GM23248 (cell line): Measurements from ENCODE around the gene CMKLR1.

Experiments used
- EZH2 ChIP-seq: fragments of 200-600 bp; sonication (generic); IDR thresholded peaks from 2 replicates; pipeline ENCODE4 v1.6.1; 2018; ENCODE audit warnings: antibody characterized with exemption, mild to moderate bottlenecking; ENCODE audit not compliant: insufficient read depth, poor library complexity, severe bottlenecking
- EZH2phosphoT487 ChIP-seq: fragments of 200-600 bp; sonication (generic); IDR thresholded peaks from 2 replicates; pipeline ENCODE4 v1.6.1; 2018; ENCODE audit warnings: antibody characterized with exemption, moderate library complexity, mild to moderate bottlenecking, low read depth; ENCODE audit not compliant: insufficient read depth

DNA sequence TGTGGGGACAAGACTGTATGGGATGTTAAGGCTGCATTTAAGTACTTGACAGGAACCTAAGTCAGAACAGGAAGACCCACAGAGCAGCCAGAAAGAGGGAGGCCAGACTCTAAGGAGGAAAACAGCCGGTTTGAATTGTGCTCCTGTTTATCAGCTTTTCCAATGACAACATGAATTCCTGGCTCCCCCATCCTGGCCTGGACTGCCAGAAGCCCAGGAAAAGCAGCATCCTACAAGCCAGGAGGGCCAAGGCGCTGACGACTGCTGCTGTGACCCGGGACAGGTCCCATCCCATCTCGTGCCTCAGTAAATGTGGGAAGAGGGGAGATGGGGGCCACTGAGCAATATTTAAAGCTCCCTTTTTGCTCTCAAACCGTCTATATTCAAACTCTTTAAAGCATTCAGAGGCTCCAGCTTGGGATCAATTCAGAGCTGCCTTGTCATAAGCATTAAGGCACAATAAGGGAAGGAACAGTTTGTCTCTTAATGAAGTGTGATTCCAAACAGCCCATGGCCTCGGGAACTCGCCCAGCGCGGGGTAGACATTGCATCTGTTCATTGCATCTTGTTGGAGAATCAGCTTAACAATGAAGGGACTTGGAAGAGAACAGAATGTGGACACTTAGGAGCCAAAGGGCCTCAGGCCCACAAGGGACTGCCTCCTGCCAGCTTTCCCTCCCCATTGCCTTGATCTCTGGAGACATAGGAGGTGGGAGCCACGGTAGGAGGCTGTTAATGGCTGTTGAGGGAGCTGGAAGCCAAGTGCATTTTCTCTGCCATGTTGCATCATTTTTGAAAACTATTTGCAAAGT is 49.6 kb downstream of the CMKLR1 start:
- TF ChIP-seq EZH2, result no peak
- TF ChIP-seq EZH2phosphoT487, result no peak
